A204.1 (cell line): ENCODE data around the gene ZNF705A.
"Not testable (repeated sequence)": the region's sequence is repeated elsewhere in the genome, so short reads cannot be mapped to it uniquely, and the experiment has no call there.

ENCODE experiments used
- FAIRE-seq: peaks from 2 replicates; lab custom pipeline; 2012; peaks lifted over from hg19 to GRCh38; lab: Jason Lieb, UNC

ZNF705A gene

DNA sequence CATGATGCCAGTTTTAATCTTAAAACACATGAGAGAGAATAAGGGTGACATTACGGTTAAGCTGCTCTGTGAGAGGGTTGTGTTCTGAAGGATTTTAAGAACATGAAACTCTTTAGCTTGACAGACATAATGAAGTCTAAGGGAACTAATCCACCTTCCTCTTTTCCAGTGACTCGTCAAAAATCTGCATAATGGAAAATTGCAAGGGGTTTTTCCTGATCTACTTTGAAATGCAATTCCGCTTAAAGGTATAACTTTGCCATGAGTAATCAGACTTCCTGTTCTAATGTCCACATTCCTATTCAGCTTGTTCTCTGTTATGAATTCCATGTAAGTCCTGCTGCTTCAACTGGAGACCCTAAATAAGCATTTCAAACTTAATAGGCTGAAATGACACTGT lies at the start of gene ZNF705A:
Gene ZNF705A, plus strand, starts transcription at position 171 of the 400 bp plus-strand sequence. CDS start 15,611 bp downstream, outside the sequence.
- no peak for FAIRE-seq

DNA sequence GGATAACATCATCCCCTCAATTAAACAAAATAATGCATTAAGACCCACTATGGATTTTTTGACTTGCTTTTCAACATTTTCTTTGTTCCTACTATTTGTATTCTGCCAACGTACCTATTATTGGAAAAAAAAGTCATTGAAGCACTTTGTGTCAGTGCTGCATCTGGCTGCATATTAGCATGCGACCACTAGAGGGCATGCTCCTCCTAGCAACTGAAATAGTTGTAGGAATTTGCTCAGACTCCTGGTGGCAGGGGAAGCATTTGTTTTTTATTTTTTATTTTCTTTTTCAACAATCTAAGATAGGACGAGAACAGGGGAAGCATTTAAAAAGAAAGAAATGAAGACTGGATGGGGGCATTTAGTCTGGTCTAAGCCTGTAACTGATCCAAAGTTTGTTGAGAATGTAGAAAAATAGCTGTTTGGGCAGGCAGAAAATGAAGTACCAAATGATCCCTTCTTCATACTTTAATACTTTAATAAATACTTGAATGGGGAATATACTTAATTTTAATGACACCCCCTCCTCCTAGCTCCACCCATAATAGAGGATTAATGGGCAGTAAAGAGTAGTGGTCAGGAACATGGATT lies 47.9 kb upstream of the ZNF705A start:
- FAIRE-seq = peak; percentile 96

DNA sequence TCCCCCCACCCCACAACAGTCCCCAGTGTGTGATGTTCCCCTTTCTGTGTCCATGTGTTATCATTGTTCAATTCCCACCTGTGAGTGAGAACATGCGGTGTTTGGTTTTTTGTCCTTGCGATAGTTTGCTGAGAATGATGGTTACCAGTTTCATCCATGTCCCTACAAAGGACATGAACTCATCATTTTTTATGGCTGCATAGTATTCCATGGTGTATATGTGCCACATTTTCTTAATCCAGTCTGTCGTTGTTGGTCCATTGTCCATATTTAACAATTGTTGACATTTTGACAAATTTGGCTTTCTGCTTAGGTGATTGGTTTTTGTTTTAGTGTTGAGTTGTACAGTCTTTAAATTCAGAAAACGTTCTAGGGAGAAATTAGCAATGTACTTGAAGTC lies 43.7 kb upstream of the ZNF705A start:
- not testable (repeated sequence) for FAIRE-seq

DNA sequence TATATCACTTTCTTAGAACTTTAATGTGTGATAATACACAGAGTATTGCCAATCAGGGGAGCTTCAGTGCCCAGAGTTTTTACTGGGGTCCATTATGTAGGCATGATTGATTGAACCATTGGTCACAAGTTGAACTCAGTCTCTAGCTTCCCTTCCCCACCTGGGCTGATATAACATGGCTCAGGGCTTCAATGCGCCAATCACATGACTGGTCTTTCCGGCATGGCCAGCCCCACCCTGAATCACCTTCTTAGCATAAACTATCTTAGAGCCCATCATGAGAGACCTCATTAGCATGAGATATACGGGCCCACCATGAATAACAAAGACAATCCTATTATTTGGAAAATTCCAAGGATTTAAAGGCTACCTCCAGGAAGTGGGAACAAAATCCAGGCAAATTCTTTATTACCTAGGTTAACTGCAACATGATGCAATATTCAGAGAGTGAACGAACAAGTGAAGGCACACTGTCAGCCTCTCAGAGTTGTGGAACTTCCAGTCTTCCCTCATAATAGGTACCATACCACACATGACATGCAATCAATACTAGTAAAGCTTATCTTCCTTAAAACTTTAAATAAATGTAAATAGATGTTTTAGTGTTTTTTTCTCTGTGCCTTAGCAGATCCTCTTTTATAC lies 36.6 kb upstream of the ZNF705A start:
- FAIRE-seq = no peak

GRCh38 chr12:8123124-8123912 lies 33.5 kb upstream of the ZNF705A start, which contains the start of gene CLEC4A:
CLEC4A (plus strand) TSS chr12:8123617; CDS start chr12:8123879, 262 bp downstream.
- no peak for FAIRE-seq

DNA sequence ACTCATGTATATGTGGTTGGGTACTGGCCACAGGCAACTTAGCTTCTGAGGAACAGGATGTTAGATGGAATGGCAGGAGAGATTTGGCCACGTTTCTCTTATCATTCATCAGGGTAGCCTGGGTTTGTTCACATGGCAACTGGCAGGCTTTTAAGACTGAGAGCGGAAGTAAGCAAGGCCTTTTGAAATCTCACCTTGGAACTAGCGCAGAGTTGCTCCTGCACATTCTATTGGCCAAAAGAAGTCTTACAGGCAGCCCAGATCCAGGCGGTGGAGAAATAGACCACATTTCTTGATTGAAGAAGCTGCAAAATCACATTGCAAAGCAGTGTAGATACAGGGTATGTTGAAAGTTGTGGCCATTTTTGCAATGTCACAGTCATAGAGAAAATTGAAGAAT lies 29.7 kb upstream of the ZNF705A start:
- FAIRE-seq = no peak

DNA sequence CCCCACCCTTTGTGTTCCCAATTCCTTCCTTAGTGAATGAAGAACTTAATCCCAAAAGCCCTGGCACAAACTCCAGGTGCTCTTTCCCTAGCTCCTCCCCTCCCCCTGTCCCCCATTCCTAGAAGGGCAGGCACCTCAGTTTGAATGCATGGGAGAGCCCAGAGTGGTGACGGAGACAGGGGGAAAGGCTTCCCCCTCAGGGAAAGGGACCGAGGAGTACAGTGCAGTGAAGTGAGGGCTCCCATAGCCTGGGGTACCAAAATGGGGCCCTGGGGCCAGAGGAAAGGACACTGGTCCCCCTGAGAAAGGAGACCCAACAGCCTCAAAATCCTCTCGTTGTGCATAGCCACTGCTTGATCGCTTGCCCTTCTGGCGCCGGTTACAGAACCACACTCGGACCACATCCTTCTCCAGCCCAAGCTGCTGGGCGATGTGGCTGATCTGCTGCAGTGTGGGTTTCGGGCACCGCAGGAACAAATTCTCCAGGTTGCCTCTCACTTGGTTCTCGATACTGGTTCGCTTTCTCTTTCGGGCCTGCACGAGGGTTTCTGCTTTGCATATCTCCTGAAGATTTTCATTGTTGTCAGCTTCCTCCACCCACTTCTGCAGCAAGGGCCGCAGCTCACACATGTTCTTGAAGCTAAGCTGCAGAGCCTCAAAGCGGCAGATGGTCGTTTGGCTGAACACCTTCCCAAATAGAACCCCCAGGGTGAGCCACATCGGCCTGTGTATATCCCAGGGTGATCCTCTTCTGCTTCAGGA lies 23.0 kb upstream of the ZNF705A start:
- FAIRE-seq = not testable (repeated sequence)

- not testable (repeated sequence) for FAIRE-seq
Observed at GRCh38 chr12:8134398-8134930, 22.4 kb upstream of the ZNF705A start.

DNA sequence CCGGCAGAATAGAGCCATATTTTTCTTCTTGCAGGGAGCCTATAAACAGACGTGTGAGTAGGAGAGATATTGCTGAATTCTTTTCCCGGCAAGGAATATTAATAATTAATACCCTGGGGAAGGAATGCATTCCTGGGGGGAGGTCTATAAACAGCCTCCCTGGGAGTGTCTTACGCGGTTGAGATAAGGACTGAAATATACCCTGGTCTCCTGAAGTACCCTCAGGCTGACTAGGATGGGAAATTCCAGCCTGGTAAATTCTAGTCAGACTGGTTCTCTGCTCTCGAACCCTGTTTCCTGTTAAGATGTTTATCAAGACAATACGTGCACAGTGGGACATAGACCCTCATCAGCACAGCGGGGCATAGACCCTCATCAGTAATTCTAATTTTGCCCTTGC lies 15.2 kb upstream of the ZNF705A start:
- not testable (repeated sequence) for FAIRE-seq

- no peak for FAIRE-seq
Observed at GRCh38 chr12:8143261-8143660, 13.6 kb upstream of the ZNF705A start.

- FAIRE-seq = no peak
Observed at GRCh38 chr12:8145754-8146441, 10.9 kb upstream of the ZNF705A start.

DNA sequence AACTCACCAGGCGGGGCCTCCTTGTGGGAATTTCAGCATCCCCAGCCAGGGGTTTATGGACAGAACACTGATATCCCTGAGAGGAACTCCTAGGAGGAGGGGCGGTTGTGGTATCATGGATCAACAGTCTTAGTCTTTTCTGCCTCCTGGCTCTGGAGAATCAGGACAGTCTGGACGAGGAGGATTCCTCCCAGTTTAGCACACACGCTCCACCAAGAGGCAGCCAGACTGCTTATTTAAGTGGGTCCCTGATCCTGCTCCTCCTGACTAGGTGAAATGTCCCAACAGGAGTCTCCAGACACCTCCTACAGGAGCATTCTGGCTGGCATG lies 10.4 kb upstream of the ZNF705A start:
- FAIRE-seq = no peak

GRCh38 chr12:8154526-8154925 lies 2.3 kb upstream of the ZNF705A start:
- no peak for FAIRE-seq

DNA sequence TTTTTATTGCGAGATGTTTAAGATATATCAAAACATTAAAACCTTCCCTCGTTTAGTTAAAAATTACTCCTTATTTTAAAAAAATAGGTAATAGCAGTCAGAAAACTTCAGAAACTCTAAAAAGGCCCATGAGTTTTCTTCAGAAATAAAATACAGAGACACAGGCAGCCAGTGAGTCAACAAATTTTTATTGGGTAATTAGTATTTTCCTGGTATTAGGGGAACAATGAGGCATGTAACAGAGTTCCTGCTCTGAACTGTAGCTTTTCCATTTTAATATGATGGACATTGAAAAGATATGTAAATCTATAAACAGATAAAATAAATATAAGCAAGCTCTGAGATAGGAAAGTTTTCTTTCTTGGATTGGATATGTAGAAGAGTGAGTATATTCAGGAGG lies 399 bp upstream of the ZNF705A start:
- no peak for FAIRE-seq

DNA sequence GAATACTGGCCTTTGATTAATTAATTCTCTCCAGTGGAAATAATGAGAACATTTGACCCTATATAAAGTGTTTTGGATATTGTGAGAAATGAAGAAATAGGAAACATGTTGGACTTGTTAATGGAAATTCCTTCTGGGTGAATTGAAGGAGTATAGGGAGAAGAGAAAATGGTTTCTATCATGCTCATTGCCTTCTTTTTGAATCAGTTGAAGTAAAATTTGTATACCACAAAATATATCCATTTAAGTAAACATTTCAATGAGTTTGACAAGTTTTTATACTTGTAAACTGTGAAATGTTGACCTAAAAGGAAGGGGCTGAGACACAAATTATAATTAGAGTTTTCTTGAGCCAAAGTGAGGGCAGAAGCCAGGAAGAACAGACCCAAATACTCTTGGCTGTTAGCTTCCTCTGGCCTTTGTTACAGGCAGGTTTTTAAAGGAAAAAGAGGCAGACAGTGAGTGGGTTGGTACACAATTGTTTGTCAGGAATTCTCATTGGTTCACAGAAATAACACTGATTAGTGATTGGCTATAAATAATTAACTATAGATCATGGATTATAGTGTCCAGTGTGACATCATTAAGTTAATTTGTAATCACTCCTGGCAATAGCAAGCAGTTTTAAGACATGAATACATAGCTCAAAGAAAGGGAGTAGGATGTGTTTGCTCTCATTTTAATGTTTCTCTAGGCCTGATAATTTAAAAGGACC lies 826 bp downstream of the ZNF705A start:
- FAIRE-seq = no peak

DNA sequence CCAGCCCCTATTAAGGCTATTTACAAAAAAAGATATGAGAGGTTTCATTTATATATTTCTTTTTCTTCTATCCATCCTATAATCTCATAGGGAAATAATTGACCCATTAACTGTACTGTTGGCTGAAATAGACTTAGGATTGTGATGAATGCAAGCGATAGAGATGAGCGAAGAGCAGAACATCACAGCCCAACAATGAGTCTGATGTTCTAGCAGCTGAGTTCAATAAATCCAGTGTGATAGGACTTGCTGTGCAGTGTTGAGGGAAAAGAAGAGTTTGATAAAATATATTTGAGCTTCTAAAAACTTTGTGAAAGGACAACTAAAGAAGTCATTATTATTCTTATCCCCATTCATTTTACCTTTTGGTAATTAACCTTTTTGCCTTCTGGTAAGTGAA lies 16.1 kb downstream of the ZNF705A start:
- not testable (repeated sequence) for FAIRE-seq

DNA sequence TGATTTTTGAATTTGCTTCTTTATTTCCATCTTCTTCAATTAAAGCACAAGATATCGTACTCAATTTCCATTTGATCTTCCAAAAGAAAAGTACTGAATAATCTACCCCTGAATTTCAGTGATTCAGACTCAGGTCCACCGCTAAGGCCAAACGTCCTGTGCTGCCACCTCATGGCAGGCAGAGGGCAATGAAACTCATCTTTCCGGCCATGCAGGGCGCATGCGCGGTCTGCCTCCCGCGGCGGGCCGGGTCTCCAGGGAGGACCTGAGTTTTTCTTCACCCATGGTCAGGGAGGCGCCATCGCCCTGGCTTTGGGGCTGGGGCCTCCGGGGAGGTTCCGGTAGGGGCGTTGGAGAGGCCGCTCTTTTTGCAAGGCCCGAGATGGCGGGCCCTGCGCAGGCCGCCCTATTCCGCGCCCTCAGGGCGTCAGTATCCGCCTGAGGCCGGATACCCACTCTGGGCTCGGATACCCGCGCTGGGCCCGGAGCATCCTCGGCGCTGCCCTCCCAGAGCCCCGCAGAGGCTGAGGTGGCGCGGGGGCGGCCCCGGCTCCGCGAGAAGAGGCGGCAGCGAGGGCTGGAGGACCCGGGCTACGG lies 23.3 kb downstream of the ZNF705A start:
- not testable (repeated sequence) for FAIRE-seq

DNA sequence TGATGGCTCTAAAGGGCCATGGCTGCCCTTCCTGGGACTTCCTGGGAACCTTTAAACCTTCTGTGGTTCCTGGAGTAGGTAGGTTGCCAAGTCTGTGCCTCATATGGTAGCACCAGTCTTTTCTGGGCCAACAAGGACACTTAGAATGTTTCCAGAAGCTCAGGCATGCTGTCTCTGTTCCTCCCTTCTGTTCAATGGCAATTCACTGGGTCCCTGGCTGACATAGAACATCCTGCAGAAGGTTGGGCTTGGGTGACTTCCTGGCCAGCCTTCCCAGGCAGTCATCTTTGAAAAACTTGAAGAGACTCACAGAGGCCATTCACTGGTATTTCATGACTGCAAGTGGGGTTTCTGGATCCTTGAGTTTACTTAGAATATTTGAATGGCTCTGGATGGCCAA lies 24.5 kb downstream of the ZNF705A start:
- FAIRE-seq = not testable (repeated sequence)

DNA sequence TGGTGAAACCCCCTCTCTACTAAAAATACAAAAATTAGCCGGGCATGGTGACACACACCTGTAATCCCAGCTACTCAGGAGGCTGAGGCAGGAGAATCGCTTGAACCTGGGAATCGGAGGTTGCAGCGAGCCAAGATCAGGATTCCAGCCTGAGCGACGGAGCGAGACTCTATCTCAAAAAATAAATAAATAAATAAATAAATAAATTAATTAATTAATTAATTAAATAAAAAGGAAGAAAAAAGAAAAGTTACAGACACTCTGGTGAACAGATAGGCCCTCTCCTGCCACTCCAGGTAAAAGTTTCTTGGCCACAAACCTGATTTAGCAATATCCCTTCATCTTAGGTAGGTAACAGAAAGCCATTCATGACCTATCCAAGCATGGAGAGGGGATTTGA lies 26.1 kb downstream of the ZNF705A start:
- FAIRE-seq = not testable (repeated sequence)

GRCh38 chr12:8183346-8183745 lies 26.5 kb downstream of the ZNF705A start:
- FAIRE-seq = not testable (repeated sequence)

- FAIRE-seq = not testable (repeated sequence)
Observed at GRCh38 chr12:8184206-8184605, 27.4 kb downstream of the ZNF705A start.
